Nephron (organoid): ENCODE measurements around the gene ZNF385D.

Experiments used
- H3K27ac Mint-ChIP-seq, 3 experiments: 2 replicates each; pipeline ENCODE4 v1.8.0; 2020; ENCODE audit warnings: mixed read lengths in 3 of 3, mild to moderate bottlenecking in 2 of 3, moderate library complexity in 1 of 3
- H3K27me3 Mint-ChIP-seq: 2 replicates; pipeline ENCODE4 v1.8.0; 2021; ENCODE audit warnings: low read depth, mild to moderate bottlenecking, moderate library complexity, mixed read lengths
- H3K36me3 Mint-ChIP-seq: 2 replicates; pipeline ENCODE4 v1.8.0; 2020; ENCODE audit warnings: low read depth, mixed read lengths
- H3K4me1 Mint-ChIP-seq: 2 replicates; pipeline ENCODE4 v1.8.0; 2020; ENCODE audit warnings: mixed read lengths
- H3K4me3 Mint-ChIP-seq, 3 experiments: 2 replicates each; pipeline ENCODE4 v1.8.0; 2020; ENCODE audit warnings: mild to moderate bottlenecking in 3 of 3, mixed read lengths in 3 of 3, moderate library complexity in 2 of 3
- H3K9me3 Mint-ChIP-seq: 2 replicates; pipeline ENCODE4 v1.8.0; 2020; ENCODE audit warnings: mixed read lengths
- TF ChIP-seq, protein P1 (sequence below), 3 experiments: fragments of 200-600 bp; sonication (generic); IDR thresholded peaks; one replicate each; pipeline ENCODE4 v1.5.0; 2021; ENCODE audit warnings: antibody characterized with exemption in 3 of 3; ENCODE audit not compliant: unreplicated experiment in 3 of 3

The ZNF385D gene

DNA sequence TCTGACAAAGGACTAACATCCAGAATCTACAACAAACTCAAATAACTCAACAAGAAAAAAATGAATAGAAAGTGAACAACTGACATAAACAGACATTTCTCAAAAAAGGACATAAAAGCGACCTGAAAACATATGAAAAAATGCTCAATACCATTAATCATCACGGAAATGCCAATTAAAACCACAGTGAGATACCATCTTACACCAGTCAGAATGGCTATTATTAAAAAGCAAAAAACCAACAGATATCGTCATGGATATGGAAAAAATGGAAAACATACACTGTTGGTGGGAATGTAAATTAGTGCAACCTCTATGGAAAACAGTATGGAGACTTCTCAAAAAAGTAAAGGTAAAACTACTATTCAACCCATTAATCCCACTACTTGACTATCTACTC is 53.3 kb downstream of the ZNF385D start:
- Mint-ChIP-seq H3K4me3 (no peak overlapping the region), H3K27ac (no peak overlapping the region), H3K9me3 (peaks cover 2% of the 10 kb centered on the region), H3K36me3 (no peaks in the 10 kb centered on the region), H3K4me1 (no peaks in the 10 kb centered on the region), H3K27me3 (no peaks in the 10 kb centered on the region)
- TF ChIP-seq, protein P1, sequence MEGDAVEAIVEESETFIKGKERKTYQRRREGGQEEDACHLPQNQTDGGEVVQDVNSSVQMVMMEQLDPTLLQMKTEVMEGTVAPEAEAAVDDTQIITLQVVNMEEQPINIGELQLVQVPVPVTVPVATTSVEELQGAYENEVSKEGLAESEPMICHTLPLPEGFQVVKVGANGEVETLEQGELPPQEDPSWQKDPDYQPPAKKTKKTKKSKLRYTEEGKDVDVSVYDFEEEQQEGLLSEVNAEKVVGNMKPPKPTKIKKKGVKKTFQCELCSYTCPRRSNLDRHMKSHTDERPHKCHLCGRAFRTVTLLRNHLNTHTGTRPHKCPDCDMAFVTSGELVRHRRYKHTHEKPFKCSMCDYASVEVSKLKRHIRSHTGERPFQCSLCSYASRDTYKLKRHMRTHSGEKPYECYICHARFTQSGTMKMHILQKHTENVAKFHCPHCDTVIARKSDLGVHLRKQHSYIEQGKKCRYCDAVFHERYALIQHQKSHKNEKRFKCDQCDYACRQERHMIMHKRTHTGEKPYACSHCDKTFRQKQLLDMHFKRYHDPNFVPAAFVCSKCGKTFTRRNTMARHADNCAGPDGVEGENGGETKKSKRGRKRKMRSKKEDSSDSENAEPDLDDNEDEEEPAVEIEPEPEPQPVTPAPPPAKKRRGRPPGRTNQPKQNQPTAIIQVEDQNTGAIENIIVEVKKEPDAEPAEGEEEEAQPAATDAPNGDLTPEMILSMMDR (IDR thresholded peaks at IDR 0.05; ENCODE audit: unreplicated experiment in 3 of 3) = no peak

DNA sequence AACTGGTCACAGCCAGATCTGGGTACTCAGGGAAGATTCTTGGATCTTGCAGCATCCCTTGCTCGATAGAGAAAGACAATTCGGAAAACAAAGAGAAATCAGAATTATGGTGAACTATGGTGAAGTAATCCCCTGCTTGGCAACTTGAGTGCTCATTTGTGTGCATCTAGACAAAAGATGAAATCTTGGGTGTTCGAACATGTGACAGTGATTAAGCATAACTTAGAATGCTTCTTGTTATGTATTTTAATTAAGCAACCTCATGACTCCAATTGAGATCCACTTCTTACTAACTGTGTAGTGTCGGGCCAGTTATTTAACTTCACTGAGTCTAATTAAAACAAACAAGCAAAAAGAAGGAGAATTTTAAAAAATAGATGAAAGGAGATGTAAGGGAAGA is 56.5 kb downstream of the ZNF385D start:
- Mint-ChIP-seq H3K27ac (no peak overlapping the region), H3K27me3 (no peaks in the 10 kb centered on the region), H3K4me3 (no peak overlapping the region), H3K4me1 (no peaks in the 10 kb centered on the region), H3K9me3 (no peaks in the 10 kb centered on the region), H3K36me3 (no peaks in the 10 kb centered on the region)
- TF ChIP-seq, protein P1 (IDR thresholded peaks at IDR 0.05; ENCODE audit: unreplicated experiment in 3 of 3) = no peak

DNA sequence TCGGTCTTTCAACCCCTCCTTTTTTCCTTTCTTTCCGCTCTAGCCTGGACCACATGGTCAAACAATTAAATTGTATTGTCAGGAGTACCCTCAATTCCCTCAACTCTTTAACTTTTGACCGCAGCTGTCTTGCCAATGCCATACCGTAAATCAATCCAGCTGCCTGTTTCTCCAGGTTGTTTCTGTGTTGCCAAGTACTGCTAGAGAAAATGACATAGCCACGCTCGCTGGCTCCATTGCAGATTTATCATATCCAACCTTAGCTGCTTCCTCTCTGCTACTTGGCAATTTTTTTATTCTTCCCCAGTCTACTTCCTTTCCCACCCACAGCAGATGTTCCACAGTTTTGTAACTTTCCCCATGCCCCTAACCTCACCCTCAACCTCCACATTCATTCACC is 60.0 kb downstream of the ZNF385D start:
- TF ChIP-seq, protein P1 (IDR thresholded peaks at IDR 0.05; ENCODE audit: unreplicated experiment in 3 of 3) = no peak
- Mint-ChIP-seq H3K27ac (no peak overlapping the region), H3K9me3 (no peaks in the 10 kb centered on the region), H3K36me3 (no peaks in the 10 kb centered on the region), H3K4me1 (no peaks in the 10 kb centered on the region), H3K27me3 (no peaks in the 10 kb centered on the region), H3K4me3 (no peak overlapping the region)

DNA sequence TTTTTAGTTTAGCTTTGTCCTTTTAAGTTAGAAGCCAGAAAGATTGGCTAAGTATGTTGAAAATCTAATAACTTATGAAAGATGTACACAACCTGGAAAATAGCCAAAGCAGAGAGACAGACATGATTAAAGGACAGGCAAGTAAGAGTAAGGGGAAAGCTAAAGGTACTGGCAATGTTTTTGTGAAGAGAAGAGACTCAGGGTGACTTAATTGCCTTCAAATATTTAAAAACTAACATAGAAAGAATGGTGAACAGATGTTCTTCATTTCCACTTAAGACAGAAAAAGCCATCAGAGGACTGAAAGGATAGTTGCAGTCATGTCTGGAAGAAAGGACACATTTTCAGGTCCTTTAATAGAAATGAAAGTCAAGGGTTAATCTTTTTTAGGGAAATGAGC is 68.8 kb downstream of the ZNF385D start:
- Mint-ChIP-seq H3K4me1 (peaks cover 34% of the 10 kb centered on the region), H3K27me3 (no peaks in the 10 kb centered on the region), H3K27ac (peak overlapping the region; percentile 7 to 62 (median 53)), H3K36me3 (no peaks in the 10 kb centered on the region), H3K4me3 (no peak overlapping the region), H3K9me3 (no peaks in the 10 kb centered on the region)
- TF ChIP-seq, protein P1 (IDR thresholded peaks at IDR 0.05; ENCODE audit: unreplicated experiment in 3 of 3) = no peak

DNA sequence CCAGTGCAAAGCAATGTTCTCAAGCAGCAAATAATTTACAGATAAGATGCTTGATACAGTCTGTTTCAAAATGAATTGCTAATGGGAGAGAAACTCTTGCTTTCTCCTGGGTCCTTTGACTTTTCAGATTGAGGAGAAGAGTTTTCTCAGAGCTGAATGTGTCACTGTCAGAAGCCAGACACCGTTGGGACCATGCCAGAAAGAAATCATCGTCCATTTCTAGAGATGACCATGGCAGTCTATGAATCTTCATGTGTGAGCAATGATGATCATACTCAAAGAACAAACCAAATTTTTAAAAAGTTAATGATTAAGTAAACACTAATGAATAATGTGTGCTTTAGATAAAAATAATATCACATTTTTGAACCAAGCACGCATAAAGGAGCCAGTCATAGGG is 77.6 kb downstream of the ZNF385D start:
- TF ChIP-seq, protein P1 (IDR thresholded peaks at IDR 0.05; ENCODE audit: unreplicated experiment in 3 of 3) = no peak
- no peaks in the 10 kb centered on the region for H3K27me3 Mint-ChIP-seq
- no peak overlapping the region for H3K4me3 Mint-ChIP-seq
- H3K36me3 Mint-ChIP-seq = no peaks in the 10 kb centered on the region
- H3K27ac Mint-ChIP-seq = no peak overlapping the region
- H3K4me1 Mint-ChIP-seq = peaks cover 2% of the 10 kb centered on the region
- no peaks in the 10 kb centered on the region for H3K9me3 Mint-ChIP-seq

- Mint-ChIP-seq H3K27ac (no peak overlapping the region), H3K27me3 (no peaks in the 10 kb centered on the region), H3K4me1 (no peaks in the 10 kb centered on the region), H3K9me3 (no peaks in the 10 kb centered on the region), H3K4me3 (no peak overlapping the region), H3K36me3 (no peaks in the 10 kb centered on the region)
- TF ChIP-seq, protein P1 (IDR thresholded peaks at IDR 0.05; ENCODE audit: unreplicated experiment in 3 of 3) = no peak
Observed at GRCh38 chr3:21672303-21672702, 78.7 kb downstream of the ZNF385D start.
